Esophagus squamous epithelium (tissue), 5 donors: ENCODE data around the gene OR51E1. TPM values are rescaled to one million over a fixed set of nuclear protein-coding genes. Genes with fewer than 3 reads are reported as not detected.
A peak's percentile ranks its signal among the peaks of the same experiment; 100 is the strongest.

Source experiments
- DNase-seq: peaks from one replicate; lab custom pipeline; 2025; lab: John Stamatoyannopoulos, UW
- H3K27ac ChIP-seq, 4 donors: fragments of 200-600 bp; sonication (generic); one replicate each; pipeline ENCODE4 v1.5.1; 2016 to 2019; ENCODE audit warnings: mild to moderate bottlenecking in 1 of 4
- H3K27me3 ChIP-seq, 4 donors: fragments of 200-600 bp; sonication (generic); 1 replicate in 3 of 4; 2 replicates in 1 of 4; pipeline versions ENCODE4 v1.5.1 to v1.6.0; 2017 to 2021; ENCODE audit warnings: antibody characterized with exemption in 1 of 4
- H3K36me3 ChIP-seq, 3 donors: fragments of 200-600 bp; sonication (generic); one replicate each; pipeline ENCODE4 v1.5.1; 2016 to 2019
- H3K4me1 ChIP-seq, 3 donors: fragments of 200-600 bp; sonication (generic); one replicate each; pipeline ENCODE4 v1.5.1; 2017 to 2019
- H3K4me3 ChIP-seq, 4 donors: fragments of 200-600 bp; sonication (generic); 1 replicate in 3 of 4; 2 replicates in 1 of 4; pipeline ENCODE4 v1.5.1; 2016 to 2019; ENCODE audit warnings: mild to moderate bottlenecking in 2 of 4, moderate library complexity in 1 of 4
- H3K9me3 ChIP-seq, 3 donors: fragments of 200-600 bp; sonication (generic); one replicate each; pipeline ENCODE4 v1.5.1; 2016 to 2019
- CTCF ChIP-seq, 6 experiments: fragments of 450-650 bp in 4 of 6; fragments of 200-600 bp in 2 of 6; sonication (generic) in 2 of 6; IDR thresholded peaks; one replicate each; pipeline ENCODE4 v1.5.1; 2016 to 2019; ENCODE audit warnings: antibody characterized with exemption in 6 of 6, mild to moderate bottlenecking in 4 of 6, moderate library complexity in 4 of 6
- POLR2A ChIP-seq, 4 donors: fragments of 450-650 bp; IDR thresholded peaks; one replicate each; pipeline ENCODE4 v1.6.1; 2017; ENCODE audit warnings: antibody characterized with exemption in 4 of 4, mild to moderate bottlenecking in 4 of 4, moderate library complexity in 3 of 4
- WGBS, 2 donors: methylation state at CpG; one replicate each; pipeline ENCODE4 v1.1.5; 2018; 5-methylcytosine and 5-hydroxymethylcytosine counted together
- intact Hi-C: fragments of 100-400 bp; cut with DNase I; formaldehyde crosslinking; loops from one replicate; pipeline ENCODE4 v1.15.0; 2022
- total RNA-seq, 4 donors: library from RNA; depleted of rRNA; stranded (reverse); fragments of >200 nt; gene quantifications; one replicate each; pipeline ENCODE4 v1.1.0, GENCODE V29; 2016
- donor health status: DM: yes; HTN: yes; CAD: no.

OR51E1 gene
- total RNA-seq, 4 donors from 2014 or later: 0.12 TPM; not detected in 3

GRCh38 chr11:4607781-4608666, 35.8 kb upstream of the OR51E1 start, which contains the start of gene TRIM68:
TRIM68 (minus strand) TSS chr11:4608231; CDS start chr11:4605504, 2,727 bp downstream.
- H3K27ac ChIP-seq: peak within 1 kb of the TSS; percentile 82 to 91 (median 90)
- TF ChIP-seq CTCF (IDR thresholded peaks at IDR 0.05) (peak in 1 of 6 experiments; percentile 7), POLR2A (IDR thresholded peaks at IDR 0.05) (peak in 1 of 4 donors; percentile 77)
- 13 to 14% methylated on average over 10 to 12 of the region's 43 CpGs for WGBS, 2 donors

GRCh38 chr11:4610258-4610935, 33.4 kb upstream of the OR51E1 start:
- TF ChIP-seq CTCF (IDR thresholded peaks at IDR 0.05) (no peak), POLR2A (IDR thresholded peaks at IDR 0.05) (no peak)
- Histone ChIP-seq H3K4me3 (peak overlapping the region in 1 of 4 donors; percentile 32), H3K27ac (peak overlapping the region in 1 of 4 donors; percentile 27), H3K9me3 (no peaks in the 10 kb centered on the region), H3K4me1 (peaks cover 0 to 30% (median 10%) of the 10 kb centered on the region in 3 donors), H3K36me3 (peaks cover 0 to under 1% (median 0%) of the 10 kb centered on the region in 3 donors), H3K27me3 (no peaks in the 10 kb centered on the region)
- 28 to 37% methylated on average over 3 of the region's 3 CpGs for WGBS, 2 donors
- intact Hi-C loops: no loop called here
- DNase-seq: no peak

More at GRCh38 chr11:4607781-4608666, 35.8 kb upstream of the OR51E1 start, which contains the start of gene TRIM68:
- Histone ChIP-seq H3K27me3 (no peaks in the 10 kb centered on the region), H3K9me3 (no peaks in the 10 kb centered on the region), H3K4me3 (peak within 1 kb of the TSS; percentile 57 to 85 (median 67)), H3K36me3 (peaks cover 0 to 25% (median 0%) of the 10 kb centered on the region in 3 donors), H3K4me1 (peaks cover 0 to 30% (median 10%) of the 10 kb centered on the region in 3 donors)
- peak; percentile 80 for DNase-seq
- intact Hi-C loops: no loop called here

- WGBS, 2 donors: 80 to 84% methylated on average over 2 of the region's 2 CpGs
- no peak for TF ChIP-seq CTCF (IDR thresholded peaks at IDR 0.05)
- TF ChIP-seq POLR2A (IDR thresholded peaks at IDR 0.05): no peak
- intact Hi-C loops: no loop called here
Measured at GRCh38 chr11:4611986-4612385, 31.8 kb upstream of the OR51E1 start.

GRCh38 chr11:4615856-4616444, 27.8 kb upstream of the OR51E1 start:
- intact Hi-C loops: no loop called here
- Histone ChIP-seq H3K4me3 (no peak overlapping the region), H3K36me3 (no peaks in the 10 kb centered on the region), H3K27me3 (peaks cover 0 to 8% (median 0%) of the 10 kb centered on the region in 4 donors), H3K9me3 (no peaks in the 10 kb centered on the region), H3K27ac (no peak overlapping the region), H3K4me1 (no peaks in the 10 kb centered on the region)
- no peak for TF ChIP-seq CTCF (IDR thresholded peaks at IDR 0.05)
- no peak for TF ChIP-seq POLR2A (IDR thresholded peaks at IDR 0.05)
- no peak for DNase-seq

More at GRCh38 chr11:4611986-4612385, 31.8 kb upstream of the OR51E1 start:
- Histone ChIP-seq H3K27me3 (no peaks in the 10 kb centered on the region), H3K4me1 (peaks cover 0 to 19% (median 4%) of the 10 kb centered on the region in 3 donors), H3K36me3 (no peaks in the 10 kb centered on the region), H3K9me3 (no peaks in the 10 kb centered on the region), H3K27ac (no peak overlapping the region), H3K4me3 (no peak overlapping the region)
- no peak for DNase-seq
